HepG2 (cell line): ENCODE data around the gene LAMA5. TPM values are rescaled to one million over a fixed set of nuclear protein-coding genes. Genes with fewer than 3 reads are reported as not detected.

Source experiments
- CCAR2 ChIP-seq: fragments of 200-400 bp; formaldehyde crosslinking; optimal IDR thresholded peaks from 2 replicates; pipeline ENCODE3; 2018; ENCODE audit warnings: low read depth, mild to moderate bottlenecking, low read length, moderate library complexity
- EEA1 ChIP-seq: sonication (generic); formaldehyde crosslinking; IDR thresholded peaks from 2 replicates; pipeline ENCODE4 v1.5.1; 2020; ENCODE audit warnings: mild to moderate bottlenecking, missing genetic modification reagents, borderline replicate concordance
- NONO ChIP-seq, 2 experiments: fragments of 450-650 bp in 1 of 2; sonication (generic) in 1 of 2; formaldehyde crosslinking in 1 of 2; IDR thresholded peaks in 1 of 2; conservative IDR thresholded peaks in 1 of 2; 2 replicates each; pipeline versions ENCODE4 v1.6.1 to v1.8.0; 2017 to 2022; ENCODE audit warnings: mild to moderate bottlenecking in 1 of 2, missing genetic modification reagents in 1 of 2, moderate library complexity in 1 of 2
- NR2F6 ChIP-seq, 2 experiments: IDR thresholded peaks; 2 replicates each; pipeline ENCODE4 v1.6.1; 2016; ENCODE audit warnings: antibody characterized with exemption in 1 of 2, mild to moderate bottlenecking in 1 of 2
- POLR2A ChIP-seq, 2 experiments: IDR thresholded peaks; 2 replicates each; pipeline ENCODE4 v1.6.1; 2011; ENCODE audit warnings: low read depth in 2 of 2, low read length in 2 of 2, mild to moderate bottlenecking in 1 of 2, moderate library complexity in 1 of 2; ENCODE audit not compliant: insufficient read depth in 1 of 2
- RBFOX2 ChIP-seq: fragments of 200-400 bp; formaldehyde crosslinking; IDR thresholded peaks from 2 replicates; pipeline ENCODE4 v1.6.1; 2017; ENCODE audit warnings: low read depth, mild to moderate bottlenecking, low read length
- SNAPC2 ChIP-seq: sonication (generic); formaldehyde crosslinking; IDR thresholded peaks from 2 replicates; pipeline ENCODE4 v1.8.1; 2022; ENCODE audit warnings: mild to moderate bottlenecking, missing genetic modification reagents
- ZC3H13 ChIP-seq: sonication (generic); formaldehyde crosslinking; IDR thresholded peaks from 2 replicates; pipeline ENCODE4 v1.8.1; 2023; ENCODE audit warnings: mild to moderate bottlenecking, missing genetic modification reagents, moderate library complexity
- ZHX1 ChIP-seq: sonication (generic); formaldehyde crosslinking; IDR thresholded peaks from 2 replicates; pipeline ENCODE4 v1.8.1; 2022; ENCODE audit warnings: low read depth, mild to moderate bottlenecking, missing genetic modification reagents
- ZNF230 ChIP-seq: sonication (generic); formaldehyde crosslinking; IDR thresholded peaks from 2 replicates; pipeline ENCODE4 v1.4.0; 2020; ENCODE audit warnings: mild to moderate bottlenecking, missing genetic modification reagents
- ZNF776 ChIP-seq: sonication (generic); formaldehyde crosslinking; IDR thresholded peaks from 2 replicates; pipeline ENCODE4 v1.4.0; 2020; ENCODE audit warnings: mild to moderate bottlenecking, missing genetic modification reagents
- ZNF792 ChIP-seq: IDR thresholded peaks from 2 replicates; pipeline ENCODE4 v1.6.1; 2016
- polyA plus RNA-seq, 8 experiments: library from polyadenylated mRNA; depleted of rRNA in 3 of 8; stranded (reverse) in 7 of 8; unstranded in 1 of 8; fragments of >200 nt; fragmentation: Illumina TruSeq in 4 of 8; extraction: Trizol in 4 of 8; gene quantifications; 2 replicates each; pipeline versions ENCODE4 v1.2.1 to v1.2.3, GENCODE V29; 2011 to 2016; ENCODE audit warnings: low read depth in 4 of 8, missing spikeins in 1 of 8, mixed read lengths in 1 of 8; ENCODE audit not compliant: insufficient read depth in 1 of 8
- total RNA-seq, 5 experiments: library from RNA; depleted of rRNA; stranded (reverse); fragments of >200 nt; fragmentation: Illumina TruSeq; extraction: Trizol; gene quantifications; 2 replicates each; pipeline ENCODE4 v1.2.3, GENCODE V29; 2016; ENCODE audit warnings: low read depth in 1 of 5
- TF ChIP-seq, protein P1 (sequence below): sonication (generic); formaldehyde crosslinking; IDR thresholded peaks from 2 replicates; pipeline ENCODE4 v1.5.0; 2020; ENCODE audit warnings: missing genetic modification reagents

Gene LAMA5
- total and polyA plus RNA-seq, 2 of the 13 experiments (the other 11 are each of a cell fraction or from before 2014, with no cell fraction given), result 21.0 to 44.7 TPM

DNA sequence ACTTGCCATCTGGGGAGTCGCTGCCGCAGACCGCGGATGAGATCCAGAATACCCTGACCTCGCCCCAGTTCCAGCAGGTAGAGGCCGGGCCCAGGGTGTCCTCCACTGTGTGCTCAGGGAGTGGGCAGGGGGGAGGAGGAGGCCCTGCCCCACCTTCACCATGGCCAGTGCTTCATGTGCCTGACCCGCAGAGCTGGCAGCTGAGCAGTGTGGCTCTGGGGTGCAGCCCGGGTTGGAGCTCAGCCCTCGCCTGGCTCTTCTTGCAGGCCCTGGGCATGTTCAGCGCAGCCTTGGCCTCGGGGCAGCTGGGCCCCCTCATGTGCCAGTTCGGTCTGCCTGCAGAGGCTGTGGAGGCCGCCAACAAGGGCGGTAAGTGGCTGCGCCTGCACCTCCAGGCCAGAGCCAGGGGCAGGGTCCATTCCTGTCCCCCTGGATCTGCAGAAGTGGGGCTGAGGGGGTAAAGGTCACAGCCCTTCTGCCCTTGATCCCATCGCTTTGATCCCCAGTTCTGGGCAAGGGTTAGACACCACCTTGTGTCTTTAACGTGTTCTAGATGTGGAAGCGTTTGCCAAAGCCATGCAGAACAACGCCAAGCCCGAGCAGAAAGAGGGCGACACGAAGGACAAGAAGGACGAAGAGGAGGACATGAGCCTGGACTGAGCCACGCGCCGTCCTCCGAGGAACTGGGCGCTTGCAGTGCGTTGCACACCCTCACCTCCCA, 58.9 kb downstream of the LAMA5 start (continued):
- no peak for TF ChIP-seq CCAR2
- TF ChIP-seq ZNF776 (CRISPR knock-in tag), result 0 out of 2 replicates have a peak, but pooled peaks have one; percentile 11
- TF ChIP-seq NR2F6 (IDR thresholded peaks at IDR 0.05), result no peak
- peak; percentile 10; the same call in 1 of the 2 replicates for TF ChIP-seq NR2F6 (CRISPR knock-in tag; IDR thresholded peaks at IDR 0.05)
- TF ChIP-seq POLR2A (IDR thresholded peaks at IDR 0.05; ENCODE audit: insufficient read depth in 1 of 2, low read depth in 2 of 2, low read length in 2 of 2), result peak in 1 of 2 experiments; percentile 31; a peak in 1 of 4 replicates
- peak; percentile 40; the same call in 1 of the 2 replicates for TF ChIP-seq EEA1
- peak; percentile 45; the same call in 1 of the 2 replicates for TF ChIP-seq ZHX1 (CRISPR knock-in tag)
- peak; percentile 40; the same call in 1 of the 2 replicates for TF ChIP-seq ZC3H13 (CRISPR knock-in tag)
- TF ChIP-seq, protein P1, sequence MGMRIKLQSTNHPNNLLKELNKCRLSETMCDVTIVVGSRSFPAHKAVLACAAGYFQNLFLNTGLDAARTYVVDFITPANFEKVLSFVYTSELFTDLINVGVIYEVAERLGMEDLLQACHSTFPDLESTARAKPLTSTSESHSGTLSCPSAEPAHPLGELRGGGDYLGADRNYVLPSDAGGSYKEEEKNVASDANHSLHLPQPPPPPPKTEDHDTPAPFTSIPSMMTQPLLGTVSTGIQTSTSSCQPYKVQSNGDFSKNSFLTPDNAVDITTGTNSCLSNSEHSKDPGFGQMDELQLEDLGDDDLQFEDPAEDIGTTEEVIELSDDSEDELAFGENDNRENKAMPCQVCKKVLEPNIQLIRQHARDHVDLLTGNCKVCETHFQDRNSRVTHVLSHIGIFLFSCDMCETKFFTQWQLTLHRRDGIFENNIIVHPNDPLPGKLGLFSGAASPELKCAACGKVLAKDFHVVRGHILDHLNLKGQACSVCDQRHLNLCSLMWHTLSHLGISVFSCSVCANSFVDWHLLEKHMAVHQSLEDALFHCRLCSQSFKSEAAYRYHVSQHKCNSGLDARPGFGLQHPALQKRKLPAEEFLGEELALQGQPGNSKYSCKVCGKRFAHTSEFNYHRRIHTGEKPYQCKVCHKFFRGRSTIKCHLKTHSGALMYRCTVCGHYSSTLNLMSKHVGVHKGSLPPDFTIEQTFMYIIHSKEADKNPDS, result no peak
- no peak for TF ChIP-seq ZNF230 (CRISPR knock-in tag)
- no peak for TF ChIP-seq NONO (IDR thresholded peaks at IDR 0.05)
- 0 out of 2 replicates have a peak, but pooled peaks have one; percentile 31 for TF ChIP-seq NONO (CRISPR knock-in tag; conservative IDR thresholded peaks at IDR 0.05)
- TF ChIP-seq RBFOX2, result peak; percentile 46
- TF ChIP-seq ZNF792 (CRISPR knock-in tag), result no peak
- TF ChIP-seq SNAPC2 (CRISPR knock-in tag), result 0 out of 2 replicates have a peak, but pooled peaks have one; percentile 27
